ENCODE results near the gene MAGOH.

Gene MAGOH

DNA sequence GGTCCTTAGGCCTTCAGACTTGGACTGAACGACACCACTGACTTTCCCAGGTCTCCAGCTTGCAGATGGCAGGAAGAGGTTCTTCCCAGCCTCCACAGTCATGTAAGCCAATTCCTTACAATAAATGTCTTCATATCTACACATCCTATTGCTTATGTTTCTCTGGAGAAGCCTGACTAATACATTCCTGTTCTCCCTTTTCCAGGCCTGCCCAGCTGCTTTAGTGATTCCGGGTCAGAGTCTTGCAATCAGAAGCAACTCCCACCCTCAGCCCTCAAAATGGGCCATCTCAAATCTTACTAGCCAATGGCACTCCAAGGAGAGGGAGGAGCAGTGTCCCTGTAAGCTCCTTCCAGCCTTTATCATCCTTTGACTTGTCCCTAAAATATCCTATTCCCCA, 58.1 kb downstream of the MAGOH start:
- in situ Hi-C loops (cut with MboI; ENCODE audit: low sequenced_read_pairs, unreplicated experiment): loop anchor here (25.0 kb wide), 2 partner anchors 268 to 468 kb away; partner anchors contain the start of gene ECHDC2
- TF ChIP-seq, protein P1, sequence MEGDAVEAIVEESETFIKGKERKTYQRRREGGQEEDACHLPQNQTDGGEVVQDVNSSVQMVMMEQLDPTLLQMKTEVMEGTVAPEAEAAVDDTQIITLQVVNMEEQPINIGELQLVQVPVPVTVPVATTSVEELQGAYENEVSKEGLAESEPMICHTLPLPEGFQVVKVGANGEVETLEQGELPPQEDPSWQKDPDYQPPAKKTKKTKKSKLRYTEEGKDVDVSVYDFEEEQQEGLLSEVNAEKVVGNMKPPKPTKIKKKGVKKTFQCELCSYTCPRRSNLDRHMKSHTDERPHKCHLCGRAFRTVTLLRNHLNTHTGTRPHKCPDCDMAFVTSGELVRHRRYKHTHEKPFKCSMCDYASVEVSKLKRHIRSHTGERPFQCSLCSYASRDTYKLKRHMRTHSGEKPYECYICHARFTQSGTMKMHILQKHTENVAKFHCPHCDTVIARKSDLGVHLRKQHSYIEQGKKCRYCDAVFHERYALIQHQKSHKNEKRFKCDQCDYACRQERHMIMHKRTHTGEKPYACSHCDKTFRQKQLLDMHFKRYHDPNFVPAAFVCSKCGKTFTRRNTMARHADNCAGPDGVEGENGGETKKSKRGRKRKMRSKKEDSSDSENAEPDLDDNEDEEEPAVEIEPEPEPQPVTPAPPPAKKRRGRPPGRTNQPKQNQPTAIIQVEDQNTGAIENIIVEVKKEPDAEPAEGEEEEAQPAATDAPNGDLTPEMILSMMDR (IDR thresholded peaks at IDR 0.05; ENCODE audit: borderline replicate concordance, control extremely low read depth, extremely low read depth, insufficient read depth, missing control alignments): no peak
- DNase-seq (ENCODE audit: low spot score): no peak

Measured in GM13976 (cell line).